Measurements from ENCODE around the gene CHMP5. TPM values are rescaled to one million over a fixed set of nuclear protein-coding genes. Genes with fewer than 3 reads are reported as not detected.
A peak's percentile ranks its signal among the peaks of the same experiment; 100 is the strongest.

The CHMP5 gene
- total and polyA plus RNA-seq, 4 experiments from 2014 or later, result 32.3 to 59.9 (median 39.7) TPM

GRCh38 chr9:33263131-33264002 is 1.5 kb upstream of the CHMP5 start:
- peaks cover 38% of the 10 kb centered on the region for H3K4me1 ChIP-seq (ENCODE audit: insufficient read depth, low read length)
- peak in 1 of 5 donors; percentile 33 for DNase-seq
- peak overlapping the region; percentile 76 for H3K27ac ChIP-seq (ENCODE audit: low read depth, low read length)
- H3K9me3 ChIP-seq (ENCODE audit: control insufficient read depth in 1 of 2, low read length in 2 of 2), result no peaks in the 10 kb centered on the region
- CTCF ChIA-PET (ENCODE audit: partially characterized antibody), result interaction anchor here (1.0 to 2.1 kb wide), 3 partner anchors 27 to 37 kb away, joined by 3 to 5 read pairs (median 5); partner anchors contain the start of gene NFX1
- peak overlapping the region; percentile 51 to 71 for H3K4me3 ChIP-seq (ENCODE audit: low read length in 2 of 2)
- peak overlapping the region; percentile 93 to 100 (median 97) for H3K4me3 Mint-ChIP-seq
- peaks cover 29% of the 10 kb centered on the region for H3K36me3 ChIP-seq (ENCODE audit: insufficient read depth, low read length)
- H3K27me3 Mint-ChIP-seq, result no peaks in the 10 kb centered on the region
- POLR2A ChIA-PET (ENCODE audit: partially characterized antibody), result interaction anchor here (0.6 to 3.5 kb wide), 10 partner anchors 8 to 238 kb away, joined by 3 to 58 read pairs (median 4); partner anchors contain the start of genes AQP3, B4GALT1, DNAJA1 and NFX1
- peaks cover 38 to 56% (median 45%) of the 10 kb centered on the region in 4 donors for H3K4me1 Mint-ChIP-seq
- intact Hi-C loops (cut with micrococcal nuclease), result loop anchor here (1.0 to 10.0 kb wide), 8 partner anchors 27 to 781 kb away; partner anchors contain the start of genes APTX, B4GALT1, DNAJA1 and NFX1
- H3K27ac Mint-ChIP-seq, result peak overlapping the region; percentile 84 to 99 (median 95)
- H3K9me3 Mint-ChIP-seq, result no peaks in the 10 kb centered on the region
- H3K36me3 Mint-ChIP-seq, result peaks cover 40 to 72% of the 10 kb centered on the region in 2 donors
- H3K27me3 ChIP-seq (ENCODE audit: insufficient read depth, low read length), result no peaks in the 10 kb centered on the region

DNA sequence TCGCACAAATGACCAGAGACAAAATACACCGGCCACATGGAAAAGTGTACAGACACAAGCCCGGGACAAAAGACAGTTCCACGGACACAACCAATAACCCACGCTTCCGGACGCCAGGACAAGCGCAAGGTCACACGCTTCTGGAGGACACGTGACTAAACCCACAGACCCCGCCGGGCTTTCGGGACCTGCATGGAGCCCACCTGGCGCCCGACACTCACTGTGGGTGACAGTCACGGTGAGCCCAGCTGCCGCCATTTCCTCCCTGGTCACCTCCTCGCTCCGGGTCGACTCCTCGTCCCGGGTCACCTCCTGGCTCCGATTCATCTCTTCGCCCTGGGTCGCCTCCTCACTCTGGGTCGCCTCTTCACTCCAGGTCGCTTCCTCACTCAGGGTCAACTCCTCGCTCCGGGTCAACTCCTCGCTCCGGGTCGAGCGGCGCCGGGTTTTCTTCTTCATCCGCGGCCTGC is 811 bp upstream of the CHMP5 start:
- POLR2A ChIA-PET (ENCODE audit: partially characterized antibody), result interaction anchor here (1.0 to 3.5 kb wide), 10 partner anchors 9 to 239 kb away, joined by 3 to 58 read pairs (median 4); partner anchors contain the start of genes AQP3, B4GALT1, DNAJA1 and NFX1
- Mint-ChIP-seq H3K27ac (peak overlapping the region; percentile 84 to 99 (median 95)), H3K36me3 (peaks cover 33 to 67% of the 10 kb centered on the region in 2 donors), H3K4me1 (peaks cover 38 to 53% (median 45%) of the 10 kb centered on the region in 4 donors), H3K27me3 (no peaks in the 10 kb centered on the region), H3K4me3 (peak overlapping the region; percentile 93 to 100 (median 97)), H3K9me3 (no peaks in the 10 kb centered on the region)
- H3K36me3 ChIP-seq (ENCODE audit: insufficient read depth, low read length), result peaks cover 34% of the 10 kb centered on the region
- intact Hi-C loops (cut with micrococcal nuclease), result loop anchor here (1.0 to 10.0 kb wide), 8 partner anchors 26 to 781 kb away; partner anchors contain the start of genes APTX, B4GALT1, DNAJA1 and NFX1
- H3K4me1 ChIP-seq (ENCODE audit: insufficient read depth, low read length), result peaks cover 38% of the 10 kb centered on the region
- peak overlapping the region; percentile 76 for H3K27ac ChIP-seq (ENCODE audit: low read depth, low read length)
- no peaks in the 10 kb centered on the region for H3K9me3 ChIP-seq (ENCODE audit: control insufficient read depth in 1 of 2, low read length in 2 of 2)
- DNase-seq, result peak in 3 of 5 donors; percentile 20 to 64 (median 23)
- CTCF ChIA-PET (ENCODE audit: partially characterized antibody), result interaction anchor here (1.9 to 2.1 kb wide), 2 partner anchors 26 to 38 kb away, joined by 5 read pairs; partner anchors contain the start of gene NFX1
- H3K4me3 ChIP-seq (ENCODE audit: low read length in 2 of 2), result peak overlapping the region; percentile 51 to 71
- no peaks in the 10 kb centered on the region for H3K27me3 ChIP-seq (ENCODE audit: insufficient read depth, low read length)

DNA sequence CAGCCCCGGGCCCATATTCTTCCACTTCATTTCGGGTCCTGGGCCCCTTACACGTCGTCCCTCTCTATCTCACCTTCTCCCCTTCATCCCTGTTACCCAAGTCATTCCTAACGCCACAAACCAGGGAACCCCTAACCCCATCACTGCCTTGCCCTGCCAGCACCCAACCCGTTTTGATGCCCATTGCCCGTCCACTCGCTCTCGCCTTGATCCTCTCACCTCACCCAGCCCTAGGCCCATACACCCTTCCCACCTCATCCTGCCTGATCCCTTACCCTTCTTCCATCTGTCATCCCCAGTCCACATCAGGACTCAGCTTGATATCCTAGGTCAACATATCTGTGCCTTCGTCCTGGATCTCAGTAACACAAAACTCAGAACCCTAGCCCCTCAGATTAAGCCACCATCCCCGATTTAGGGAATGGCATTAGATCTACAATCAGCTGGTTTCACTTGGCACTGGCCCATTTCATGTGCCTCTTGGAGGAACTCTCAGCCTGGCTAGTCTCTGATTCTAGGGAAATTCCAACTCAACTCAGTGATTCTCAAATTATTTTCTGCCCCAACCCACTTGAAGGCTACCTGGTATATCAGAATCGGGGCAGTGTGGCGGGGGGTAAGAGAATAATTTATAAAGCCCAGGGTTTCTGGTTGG is 489 bp downstream of the CHMP5 start:
- peaks cover 28% of the 10 kb centered on the region for H3K36me3 ChIP-seq (ENCODE audit: insufficient read depth, low read length)
- Mint-ChIP-seq H3K9me3 (no peaks in the 10 kb centered on the region), H3K27me3 (no peaks in the 10 kb centered on the region), H3K27ac (peak overlapping the region; percentile 90 to 99 (median 97)), H3K4me1 (peaks cover 34 to 53% (median 42%) of the 10 kb centered on the region in 4 donors), H3K36me3 (peaks cover 25 to 63% of the 10 kb centered on the region in 2 donors), H3K4me3 (peak overlapping the region; percentile 90 to 96 (median 94))
- DNase-seq, result peak in 1 of 5 donors; percentile 39
- ChIA-PET POLR2A (ENCODE audit: partially characterized antibody) (interaction anchor here (0.7 to 3.5 kb wide), 7 partner anchors 18 to 551 kb away, joined by 3 to 58 read pairs (median 3); partner anchors contain the start of genes B4GALT1, DNAJA1, NFX1 and SMU1), CTCF (ENCODE audit: partially characterized antibody) (interaction anchor here (0.5 to 2.1 kb wide), 4 partner anchors 11 to 1338 kb away, joined by 3 to 5 read pairs (median 4); no protein-coding TSS in a partner anchor)
- H3K4me1 ChIP-seq (ENCODE audit: insufficient read depth, low read length), result peaks cover 38% of the 10 kb centered on the region
- no peaks in the 10 kb centered on the region for H3K9me3 ChIP-seq (ENCODE audit: control insufficient read depth in 1 of 2, low read length in 2 of 2)
- peak overlapping the region; percentile 71 to 85 for H3K4me3 ChIP-seq (ENCODE audit: low read length in 2 of 2)
- H3K27me3 ChIP-seq (ENCODE audit: insufficient read depth, low read length), result no peaks in the 10 kb centered on the region
- peak overlapping the region; percentile 76 for H3K27ac ChIP-seq (ENCODE audit: low read depth, low read length)
- intact Hi-C loops (cut with micrococcal nuclease), result loop anchor here (1.0 to 10.0 kb wide), 4 partner anchors 209 to 779 kb away; partner anchors contain the start of genes UBAP2 and UBE2R2

- intact Hi-C loops (cut with micrococcal nuclease), result loop anchor here (10.0 kb wide), 2 partner anchors 548 to 778 kb away; partner anchors contain the start of genes UBAP2 and UBE2R2
- CTCF ChIA-PET (ENCODE audit: partially characterized antibody), result interaction anchor here (1.5 kb wide), 1 partner anchor 20 kb away, joined by 5 read pairs; no protein-coding TSS in a partner anchor
- peak overlapping the region in 6 of 7 donors; percentile 1 to 87 (median 40) for H3K27ac Mint-ChIP-seq
Measured at GRCh38 chr9:33267151-33267767, 2.4 kb downstream of the CHMP5 start.

DNA sequence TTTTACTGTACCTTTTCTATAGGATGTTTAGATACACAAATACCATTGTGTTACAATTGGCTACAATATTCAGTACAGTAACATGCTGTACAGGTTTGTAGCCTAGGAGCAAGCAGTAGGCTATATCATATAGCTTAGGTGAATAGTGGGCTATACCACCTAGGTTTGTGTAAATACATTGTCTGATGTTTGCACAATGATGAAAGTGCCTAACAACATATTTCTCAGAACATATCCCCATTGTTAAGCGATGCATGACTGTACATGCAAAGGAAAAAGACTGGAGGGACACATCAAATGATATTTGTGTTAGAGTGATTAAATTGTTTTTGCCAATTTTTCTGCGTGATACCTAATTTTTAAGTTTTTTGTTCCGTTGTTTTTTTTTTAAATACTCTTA is 5.3 kb downstream of the CHMP5 start:
- H3K27ac ChIP-seq (ENCODE audit: low read depth, low read length), result no peak overlapping the region
- Mint-ChIP-seq H3K9me3 (no peaks in the 10 kb centered on the region), H3K36me3 (peaks cover 24 to 67% of the 10 kb centered on the region in 2 donors), H3K4me3 (no peak overlapping the region), H3K27me3 (no peaks in the 10 kb centered on the region), H3K27ac (no peak overlapping the region), H3K4me1 (peaks cover 23 to 36% (median 30%) of the 10 kb centered on the region in 4 donors)
- no peaks in the 10 kb centered on the region for H3K27me3 ChIP-seq (ENCODE audit: insufficient read depth, low read length)
- H3K36me3 ChIP-seq (ENCODE audit: insufficient read depth, low read length), result peaks cover 47% of the 10 kb centered on the region
- peaks cover 24% of the 10 kb centered on the region for H3K4me1 ChIP-seq (ENCODE audit: insufficient read depth, low read length)
- ChIA-PET CTCF (ENCODE audit: partially characterized antibody) (no interaction called here), POLR2A (ENCODE audit: partially characterized antibody) (interaction anchor here (2.7 kb wide), 1 partner anchor 20 kb away, joined by 7 read pairs; the partner anchor contains the start of gene NFX1)
- intact Hi-C loops (cut with micrococcal nuclease), result no loop called here
- no peaks in the 10 kb centered on the region for H3K9me3 ChIP-seq (ENCODE audit: control insufficient read depth in 1 of 2, low read length in 2 of 2)
- DNase-seq, result no peak
- no peak overlapping the region for H3K4me3 ChIP-seq (ENCODE audit: low read length in 2 of 2)

More at GRCh38 chr9:33267151-33267767, 2.4 kb downstream of the CHMP5 start:
- no peaks in the 10 kb centered on the region for H3K9me3 Mint-ChIP-seq
- no peak for DNase-seq
- H3K27me3 Mint-ChIP-seq, result no peaks in the 10 kb centered on the region
- Histone ChIP-seq H3K36me3 (ENCODE audit: insufficient read depth, low read length) (peaks cover 30% of the 10 kb centered on the region), H3K27ac (ENCODE audit: low read depth, low read length) (no peak overlapping the region), H3K4me3 (ENCODE audit: low read length in 2 of 2) (no peak overlapping the region), H3K9me3 (ENCODE audit: control insufficient read depth in 1 of 2, low read length in 2 of 2) (no peaks in the 10 kb centered on the region), H3K4me1 (ENCODE audit: insufficient read depth, low read length) (peaks cover 38% of the 10 kb centered on the region), H3K27me3 (ENCODE audit: insufficient read depth, low read length) (no peaks in the 10 kb centered on the region)
- peak overlapping the region in 3 of 8 donors; percentile 3 to 11 (median 6) for H3K4me3 Mint-ChIP-seq
- H3K36me3 Mint-ChIP-seq, result peaks cover 21 to 64% of the 10 kb centered on the region in 2 donors
- POLR2A ChIA-PET (ENCODE audit: partially characterized antibody), result interaction anchor here (1.3 to 2.7 kb wide), 2 partner anchors 23 to 37 kb away, joined by 3 to 7 read pairs; partner anchors contain the start of gene NFX1
- H3K4me1 Mint-ChIP-seq, result peaks cover 33 to 53% (median 44%) of the 10 kb centered on the region in 4 donors

GRCh38 chr9:33272061-33272460 is 7.2 kb downstream of the CHMP5 start:
- ChIA-PET CTCF (ENCODE audit: partially characterized antibody) (interaction anchor here (3.1 kb wide), 1 partner anchor 15 kb away, joined by 10 read pairs; no protein-coding TSS in a partner anchor), POLR2A (ENCODE audit: partially characterized antibody) (interaction anchor here (0.6 kb wide), 1 partner anchor 18 kb away, joined by 6 read pairs; the partner anchor contains the start of gene NFX1)

More at GRCh38 chr9:33272061-33272460, 7.2 kb downstream of the CHMP5 start:
- Histone ChIP-seq H3K9me3 (ENCODE audit: control insufficient read depth in 1 of 2, low read length in 2 of 2) (no peaks in the 10 kb centered on the region), H3K36me3 (ENCODE audit: insufficient read depth, low read length) (peaks cover 65% of the 10 kb centered on the region), H3K4me1 (ENCODE audit: insufficient read depth, low read length) (peaks cover 5% of the 10 kb centered on the region), H3K27me3 (ENCODE audit: insufficient read depth, low read length) (no peaks in the 10 kb centered on the region), H3K27ac (ENCODE audit: low read depth, low read length) (no peak overlapping the region), H3K4me3 (ENCODE audit: low read length in 2 of 2) (no peak overlapping the region)
- H3K36me3 Mint-ChIP-seq, result peaks cover 27 to 66% of the 10 kb centered on the region in 2 donors
- no peaks in the 10 kb centered on the region for H3K9me3 Mint-ChIP-seq
- peak overlapping the region in 2 of 7 donors; percentile 41 to 43 for H3K27ac Mint-ChIP-seq
- H3K27me3 Mint-ChIP-seq, result no peaks in the 10 kb centered on the region
- H3K4me1 Mint-ChIP-seq, result peaks cover 10 to 17% (median 14%) of the 10 kb centered on the region in 4 donors
- H3K4me3 Mint-ChIP-seq, result no peak overlapping the region
- intact Hi-C loops (cut with micrococcal nuclease), result no loop called here
- DNase-seq, result no peak
